Muscle layer of colon (tissue), 2 donors: ENCODE results near the gene HAUS8.

Experiments used
- H3K27ac ChIP-seq: one replicate; pipeline ENCODE4 v1.7.0; 2013; ENCODE audit warnings: low read depth, mild to moderate bottlenecking, low read length, moderate library complexity
- H3K27me3 ChIP-seq, 2 donors: one replicate each; pipeline ENCODE4 v1.7.0; 2013; ENCODE audit warnings: low read length in 2 of 2, mild to moderate bottlenecking in 2 of 2; ENCODE audit not compliant: insufficient read depth in 2 of 2, control insufficient read depth in 1 of 2
- H3K36me3 ChIP-seq: one replicate; pipeline ENCODE4 v1.7.0; 2013; ENCODE audit warnings: mild to moderate bottlenecking, low read length; ENCODE audit not compliant: insufficient read depth
- H3K4me1 ChIP-seq: one replicate; pipeline ENCODE4 v1.7.0; 2013; ENCODE audit warnings: mild to moderate bottlenecking, low read length; ENCODE audit not compliant: insufficient read depth
- H3K4me3 ChIP-seq, 2 donors: one replicate each; pipeline ENCODE4 v1.7.0; 2013; ENCODE audit warnings: low read length in 2 of 2, low read depth in 1 of 2, mild to moderate bottlenecking in 1 of 2, moderate library complexity in 1 of 2
- H3K9ac ChIP-seq: one replicate; pipeline ENCODE4 v1.7.0; 2013; ENCODE audit warnings: low read length
- H3K9me3 ChIP-seq: one replicate; pipeline ENCODE4 v1.7.0; 2013; ENCODE audit warnings: mild to moderate bottlenecking, low read length
- donor health status: abdominal sarcoma.
- donor health status: Adenocarcinoma of cecum.

The HAUS8 gene

DNA sequence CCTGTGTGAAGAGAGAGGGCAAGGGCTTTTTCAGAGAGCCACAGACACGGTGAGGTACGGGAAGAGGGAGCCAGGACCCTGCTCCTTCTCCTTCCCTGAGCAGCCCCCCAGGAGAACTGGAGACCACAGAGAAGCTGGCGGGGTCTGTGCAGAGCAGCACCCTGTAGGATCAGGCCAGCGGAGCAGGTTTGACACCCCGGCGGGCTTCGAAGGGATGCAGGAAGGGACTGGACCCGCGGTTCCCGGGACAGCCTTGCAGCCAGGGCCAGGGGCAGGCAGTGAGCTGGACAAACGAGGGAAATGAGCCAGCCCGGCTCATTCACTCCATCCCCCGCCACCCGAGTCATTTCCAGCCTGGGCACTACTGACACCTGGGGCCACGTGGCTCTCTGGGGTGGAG is 70.9 kb downstream of the HAUS8 start:
- H3K27ac ChIP-seq, result no peak overlapping the region
- no peaks in the 10 kb centered on the region for H3K36me3 ChIP-seq
- H3K4me3 ChIP-seq, result no peak overlapping the region
- H3K9ac ChIP-seq, result no peak overlapping the region
- H3K27me3 ChIP-seq, result no peaks in the 10 kb centered on the region
- H3K9me3 ChIP-seq, result no peaks in the 10 kb centered on the region
- no peaks in the 10 kb centered on the region for H3K4me1 ChIP-seq

DNA sequence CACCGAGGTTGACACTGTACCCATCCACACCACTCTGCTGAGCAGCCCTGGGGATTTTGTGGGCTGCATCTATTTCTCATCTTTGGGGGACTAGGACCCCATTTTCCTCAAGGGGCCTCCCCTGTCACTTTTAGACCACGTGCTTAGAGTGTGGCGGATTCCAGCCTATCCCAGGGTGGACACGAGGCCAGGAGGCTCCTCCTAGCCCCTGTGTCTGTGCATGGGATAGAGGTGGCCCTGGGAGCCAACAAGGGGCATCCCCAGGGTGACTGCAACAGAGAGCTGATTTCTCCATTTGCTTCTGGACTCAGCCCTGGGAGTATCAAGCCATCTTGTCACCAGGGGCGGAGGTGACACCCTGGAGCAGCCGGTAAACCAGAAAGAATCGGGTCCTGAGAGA is 72.8 kb downstream of the HAUS8 start:
- H3K9ac ChIP-seq, result no peak overlapping the region
- H3K4me3 ChIP-seq, result no peak overlapping the region
- no peaks in the 10 kb centered on the region for H3K9me3 ChIP-seq
- no peaks in the 10 kb centered on the region for H3K4me1 ChIP-seq
- H3K27ac ChIP-seq, result no peak overlapping the region
- H3K36me3 ChIP-seq, result no peaks in the 10 kb centered on the region
- no peaks in the 10 kb centered on the region for H3K27me3 ChIP-seq

GRCh38 chr19:17001603-17002183 is 73.6 kb downstream of the HAUS8 start:
- H3K9me3 ChIP-seq, result no peaks in the 10 kb centered on the region
- H3K9ac ChIP-seq, result no peak overlapping the region
- H3K4me1 ChIP-seq, result no peaks in the 10 kb centered on the region
- H3K4me3 ChIP-seq, result no peak overlapping the region
- H3K27ac ChIP-seq, result no peak overlapping the region
- no peaks in the 10 kb centered on the region for H3K27me3 ChIP-seq
- H3K36me3 ChIP-seq, result no peaks in the 10 kb centered on the region
